PC-9 (cell line): ENCODE results near the gene PHPT1.

Experiments used
- CTCF ChIP-seq: fragments of 200-600 bp; sonication (generic); conservative IDR thresholded peaks from 2 replicates; pipeline ENCODE4 v1.6.1; 2017; ENCODE audit warnings: mixed run types, antibody characterized with exemption, mild to moderate bottlenecking, moderate library complexity
- EZH2 ChIP-seq: fragments of 200-600 bp; sonication (generic); IDR thresholded peaks from 2 replicates; pipeline ENCODE4 v1.8.0; 2017; ENCODE audit warnings: antibody characterized with exemption, low read depth

- TF ChIP-seq CTCF (no peak), EZH2 (no peak)
Measured at GRCh38 chr9:136831002-136831719, 18.0 kb upstream of the PHPT1 start.
